Ammon's horn (tissue), 1 donor: ENCODE measurements around the gene ADAT1.
A peak's percentile ranks its signal among the peaks of the same experiment; 100 is the strongest.

Experiments
- DNase-seq: peaks from one replicate; pipeline ENCODE4 v3.0.0-alpha.2; 2016; ENCODE audit warnings: low spot score

Gene ADAT1

DNA sequence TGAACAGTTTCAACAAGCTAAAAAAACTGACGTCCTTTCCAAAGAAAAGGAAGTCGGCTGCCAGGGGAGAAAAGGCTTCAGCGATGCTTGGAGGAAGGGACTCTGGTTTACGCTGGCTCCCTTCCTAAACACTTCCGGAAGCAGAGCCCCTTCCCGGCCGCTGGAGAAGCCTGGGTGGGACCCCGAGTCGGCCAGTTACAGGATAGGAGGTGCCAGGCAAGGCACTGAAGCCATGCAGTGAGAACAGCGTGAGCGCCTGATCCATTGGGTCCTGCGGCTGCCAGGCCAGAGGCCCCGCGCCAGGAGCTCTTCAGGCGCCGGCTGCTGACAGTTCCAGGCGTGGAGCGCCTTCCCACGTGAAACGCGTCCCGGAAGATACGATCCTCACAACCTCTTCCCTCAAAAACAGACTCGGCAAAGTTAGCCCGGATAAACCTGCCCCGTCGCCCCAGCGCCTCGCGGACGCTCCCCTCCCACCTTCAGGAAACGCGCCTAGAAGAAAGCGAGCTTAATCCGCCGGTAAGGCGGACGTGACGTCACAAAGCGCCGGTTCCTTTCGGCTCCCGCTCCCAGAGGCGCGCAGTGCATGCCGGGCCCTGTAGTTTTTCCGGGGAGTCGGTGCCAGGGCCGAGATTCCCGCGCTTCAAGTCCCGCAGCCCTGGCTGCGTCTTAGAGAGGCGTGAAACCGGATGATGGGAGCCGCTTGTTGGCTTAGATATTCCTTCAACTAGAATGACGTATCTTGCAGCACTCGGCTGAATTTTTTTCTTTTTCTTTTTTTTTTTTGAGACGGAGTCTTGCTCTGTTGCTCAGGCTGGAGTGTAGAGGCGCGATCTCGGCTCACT lies at the start of gene ADAT1:
Gene ADAT1 (minus strand): TSS at position 521 of the 845 bp plus-strand sequence. CDS start 2,482 bp downstream, outside the sequence.
- peak; percentile 97 for DNase-seq

GRCh38 chr16:75667503-75667902 lies 44.4 kb upstream of the ADAT1 start:
- DNase-seq = no peak

GRCh38 chr16:75660726-75661302 lies 37.7 kb upstream of the ADAT1 start:
- DNase-seq = no peak

GRCh38 chr16:75660321-75660720 lies 37.2 kb upstream of the ADAT1 start:
- DNase-seq = peak; percentile 66

DNA sequence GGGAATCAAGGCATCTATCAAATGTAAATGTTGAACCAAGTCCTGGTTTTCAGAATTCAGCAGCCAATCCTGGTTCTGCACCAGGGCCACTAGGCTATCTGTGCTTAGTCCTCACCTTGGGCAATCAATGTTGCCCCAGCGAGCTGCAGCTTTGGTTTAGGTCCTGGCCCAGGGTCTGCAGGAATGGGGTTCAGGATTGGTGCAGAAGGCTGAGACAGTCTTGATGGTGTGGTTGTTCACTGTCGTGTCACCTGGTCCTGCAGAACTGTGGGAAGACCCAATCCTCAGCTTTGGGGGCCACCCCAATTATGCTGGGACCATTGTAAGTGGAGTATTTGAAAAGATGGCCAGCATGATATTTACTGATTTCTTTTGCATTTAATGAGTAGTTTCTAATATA lies 35.1 kb upstream of the ADAT1 start:
- no peak for DNase-seq

- DNase-seq = no peak
Measured at GRCh38 chr16:75653922-75654321, 30.8 kb upstream of the ADAT1 start.

DNA sequence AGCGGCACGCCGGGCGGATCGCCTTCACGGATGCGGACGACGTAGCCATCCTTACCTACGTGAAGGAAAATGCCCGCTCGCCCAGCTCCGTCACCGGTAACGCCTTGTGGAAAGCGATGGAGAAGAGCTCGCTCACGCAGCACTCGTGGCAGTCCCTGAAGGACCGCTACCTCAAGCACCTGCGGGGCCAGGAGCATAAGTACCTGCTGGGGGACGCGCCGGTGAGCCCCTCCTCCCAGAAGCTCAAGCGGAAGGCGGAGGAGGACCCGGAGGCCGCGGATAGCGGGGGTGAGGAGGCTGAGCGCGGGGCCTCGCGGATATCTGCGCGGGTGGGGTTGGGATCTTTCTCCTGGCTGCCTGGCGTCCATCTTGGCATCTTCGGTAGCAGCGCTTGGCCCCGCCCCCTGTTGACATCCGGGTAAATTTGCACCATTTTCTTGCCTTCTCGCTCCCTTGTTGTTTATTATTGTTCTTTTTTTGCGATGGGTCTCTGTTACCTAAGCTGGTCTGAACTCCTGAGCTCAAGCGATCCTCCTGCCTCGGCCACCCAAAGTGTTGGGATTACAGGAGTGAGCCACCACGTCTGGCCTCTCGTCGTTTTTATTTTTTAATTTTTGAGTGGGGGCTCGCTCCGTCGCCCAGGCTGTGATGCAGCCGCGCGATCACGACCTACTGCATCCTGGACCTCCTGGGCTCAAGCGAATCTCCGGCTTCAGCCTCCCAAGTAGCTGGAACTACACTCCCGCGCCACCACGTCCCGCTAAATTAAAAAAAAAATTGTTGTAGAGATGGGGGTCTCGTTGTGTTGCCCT lies 25.4 kb upstream of the ADAT1 start:
- peak; percentile 88 for DNase-seq

DNA sequence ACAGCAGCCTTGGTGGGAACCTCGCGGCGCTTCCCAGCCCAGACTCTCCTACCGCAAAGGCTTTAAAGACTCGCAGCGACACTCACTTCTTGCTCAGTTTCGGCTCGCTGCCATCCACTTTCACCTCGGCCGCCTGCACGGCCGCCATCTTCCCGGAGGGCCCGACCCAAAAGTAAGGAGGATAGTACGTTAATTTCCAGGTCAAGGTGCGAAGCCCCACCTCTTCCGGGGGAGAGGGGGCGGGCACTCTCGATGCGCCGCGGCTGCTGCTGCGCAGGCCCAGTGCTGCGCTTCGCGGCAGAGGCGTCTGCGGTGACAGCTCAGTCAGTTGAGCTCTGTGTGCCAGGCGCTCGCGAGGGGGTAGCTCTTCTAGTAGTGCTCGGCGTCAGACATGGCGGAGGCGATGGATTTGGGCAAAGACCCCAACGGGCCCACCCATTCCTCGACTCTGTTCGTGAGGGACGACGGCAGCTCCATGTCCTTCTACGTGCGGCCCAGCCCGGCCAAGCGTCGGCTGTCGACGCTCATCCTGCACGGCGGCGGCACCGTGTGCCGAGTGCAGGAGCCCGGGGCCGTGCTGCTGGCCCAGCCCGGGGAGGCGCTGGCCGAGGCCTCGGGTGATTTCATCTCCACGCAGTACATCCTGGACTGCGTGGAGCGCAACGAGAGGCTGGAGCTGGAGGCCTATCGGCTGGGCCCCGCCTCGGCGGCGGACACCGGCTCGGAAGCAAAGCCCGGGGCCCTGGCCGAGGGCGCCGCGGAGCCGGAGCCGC lies 24.6 kb upstream of the ADAT1 start, which contains the start of the genes KARS1 and TERF2IP:
Gene KARS1 (minus strand): TSS at position 174 of the 773 bp plus-strand sequence. CDS start 26 bp downstream, at position 148.
Gene TERF2IP (plus strand): TSS at position 282 of the 773 bp plus-strand sequence. CDS start 110 bp downstream, at position 392.
- DNase-seq = peak; percentile 97

GRCh38 chr16:75647112-75647491 lies 24.0 kb upstream of the ADAT1 start:
- no peak for DNase-seq

- DNase-seq = no peak
Measured at GRCh38 chr16:75644240-75645012, 21.3 kb upstream of the ADAT1 start.

GRCh38 chr16:75640598-75640997 lies 17.5 kb upstream of the ADAT1 start:
- no peak for DNase-seq

DNA sequence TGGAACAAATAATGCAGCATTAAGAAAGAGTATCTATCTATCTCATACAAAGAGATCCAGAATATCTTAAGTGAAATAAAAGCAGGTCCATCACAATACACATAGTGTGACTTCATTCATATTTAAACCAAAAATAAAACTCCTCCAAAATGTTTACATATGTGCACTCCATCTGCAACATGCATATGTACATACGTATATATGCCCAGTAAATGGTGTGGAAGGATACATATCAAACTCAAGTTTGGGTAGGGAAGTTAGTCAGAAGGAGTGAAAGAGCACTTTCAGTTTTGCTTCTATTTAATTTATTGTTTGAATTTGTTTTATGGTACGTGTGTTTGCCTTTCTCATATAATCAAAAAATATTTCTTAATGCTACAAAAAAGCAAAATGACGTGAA lies 12.0 kb upstream of the ADAT1 start:
- no peak for DNase-seq

- no peak for DNase-seq
Measured at GRCh38 chr16:75632857-75633256, 9.8 kb upstream of the ADAT1 start.

- DNase-seq = no peak
Measured at GRCh38 chr16:75630052-75630451, 7.0 kb upstream of the ADAT1 start.

DNA sequence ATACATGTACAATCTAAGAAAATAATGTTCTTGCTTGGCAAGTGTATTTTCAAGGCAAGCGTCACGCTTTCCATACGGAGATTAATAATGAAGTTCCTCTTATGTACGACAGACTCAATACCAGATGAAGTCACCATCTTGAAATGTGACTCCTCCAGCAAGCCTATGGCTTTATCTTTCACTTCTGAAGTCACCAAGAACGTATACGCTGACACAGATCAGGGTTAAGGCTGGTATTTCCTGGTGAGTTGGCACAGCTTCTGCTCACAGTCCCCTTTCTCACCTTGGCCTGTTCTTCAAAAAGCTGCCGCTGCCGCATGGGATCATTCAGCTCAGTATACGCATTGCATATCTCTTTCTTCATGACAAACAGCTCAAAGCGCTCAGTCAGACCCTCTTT lies 6.1 kb upstream of the ADAT1 start:
- no peak for DNase-seq

- DNase-seq = no peak
Measured at GRCh38 chr16:75628351-75628750, 5.3 kb upstream of the ADAT1 start.

- no peak for DNase-seq
Measured at GRCh38 chr16:75627851-75628250, 4.8 kb upstream of the ADAT1 start.

DNA sequence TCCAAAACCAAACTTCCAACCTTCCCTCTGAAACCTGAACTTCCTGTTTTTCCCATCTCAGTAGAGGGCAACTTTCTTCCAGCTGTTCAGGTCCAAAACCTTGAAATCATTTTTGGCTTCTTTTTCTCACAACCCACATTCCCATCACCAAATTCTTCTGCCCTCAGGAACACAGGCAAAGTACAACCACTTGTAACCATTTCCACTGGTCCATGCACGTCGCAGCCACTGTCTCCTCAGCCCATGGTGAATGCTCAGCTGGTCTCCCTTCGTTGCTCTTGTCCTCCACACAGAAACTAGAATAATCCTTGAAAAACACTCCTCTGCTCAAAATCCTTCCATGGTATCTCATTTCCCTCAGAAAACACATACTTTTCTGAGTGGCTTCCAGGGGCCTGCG lies 3.7 kb upstream of the ADAT1 start:
- no peak for DNase-seq

DNA sequence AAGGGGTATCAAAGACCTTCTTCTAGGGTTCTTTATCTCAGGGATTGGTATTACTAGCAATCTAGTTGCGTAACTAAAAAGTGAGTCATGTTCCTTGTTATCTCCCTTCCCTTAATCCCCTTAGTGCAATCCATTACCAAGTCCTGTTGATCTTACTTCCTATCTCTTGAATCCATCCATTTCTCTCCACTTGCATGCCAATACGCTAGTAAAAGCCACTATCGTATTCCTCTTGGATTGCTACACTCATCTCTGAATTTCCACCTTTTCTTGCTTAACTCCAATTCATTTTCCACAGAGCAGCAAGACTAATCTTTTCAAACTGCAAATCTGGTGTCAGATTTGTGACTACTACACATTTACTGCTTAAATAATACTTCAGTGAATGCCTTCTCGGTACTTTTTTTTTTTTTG lies 1.8 kb upstream of the ADAT1 start:
- no peak for DNase-seq

DNA sequence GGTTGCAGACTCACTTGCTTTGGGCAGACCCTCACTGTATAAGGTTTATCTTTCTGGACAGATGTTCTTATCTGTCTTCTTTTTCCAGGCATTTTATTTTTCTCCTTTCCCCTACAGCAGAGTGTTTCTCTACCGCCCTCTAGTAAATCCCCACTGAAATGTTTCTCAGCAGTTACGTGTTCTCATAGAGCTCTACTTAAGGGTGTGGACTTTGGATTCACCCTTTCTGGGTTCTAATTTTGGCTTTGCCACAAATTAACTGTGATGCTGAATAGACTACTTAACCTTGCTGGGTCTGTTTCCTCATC lies 2.0 kb downstream of the ADAT1 start:
- DNase-seq = peak; percentile 35
